HG03378 (cell line): ENCODE data around the gene SH3TC1.
A peak's percentile ranks its signal among the peaks of the same experiment; 100 is the strongest.

Source experiments
- ATAC-seq: cut with Tn5 transposase; IDR thresholded peaks from one replicate; pipeline ENCODE4 v1.9.1; 2021; ENCODE audit warnings: mild to moderate bottlenecking, moderate library complexity; ENCODE audit not compliant: unreplicated experiment

The SH3TC1 gene

DNA sequence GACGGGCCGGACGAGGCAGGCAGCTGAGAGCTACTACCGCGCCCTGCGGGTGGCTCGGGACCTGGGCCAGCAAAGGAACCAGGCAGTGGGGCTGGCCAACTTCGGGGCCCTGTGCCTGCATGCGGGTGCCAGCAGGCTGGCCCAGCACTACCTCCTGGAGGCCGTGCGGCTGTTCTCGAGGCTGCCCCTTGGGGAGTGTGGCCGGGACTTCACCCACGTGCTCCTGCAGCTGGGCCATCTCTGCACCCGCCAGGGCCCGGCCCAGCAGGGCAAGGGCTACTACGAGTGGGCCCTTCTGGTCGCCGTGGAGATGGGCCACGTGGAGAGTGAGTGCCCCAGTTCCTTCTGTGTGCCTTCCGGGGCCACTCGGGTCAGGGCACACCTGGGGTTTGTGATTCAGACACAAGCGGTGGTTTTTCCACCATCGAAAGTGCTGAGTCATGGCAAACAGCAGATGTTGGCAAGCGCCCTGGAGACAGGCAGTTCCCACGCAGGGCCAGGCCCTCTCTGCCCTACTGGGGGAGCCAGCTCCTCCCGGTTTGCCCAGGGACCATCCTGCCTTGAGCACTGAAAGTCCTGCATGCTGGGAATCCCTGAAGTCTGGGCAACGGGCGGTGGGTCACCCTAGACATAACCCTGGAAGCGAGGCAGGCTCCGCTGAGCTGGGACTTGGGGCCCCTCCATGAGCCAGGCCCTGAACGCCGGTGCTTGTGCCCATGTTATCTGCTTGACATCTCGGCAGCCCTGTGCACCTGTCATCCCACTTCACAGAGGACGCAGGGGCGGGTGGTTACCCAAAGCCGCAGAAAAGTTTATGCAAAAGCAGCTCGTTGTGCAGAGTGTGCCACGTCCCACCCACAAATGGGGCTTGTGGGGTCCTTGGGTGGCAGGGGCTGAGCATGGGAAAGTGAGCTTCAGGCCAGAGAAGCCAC, 29.5 kb downstream of the SH3TC1 start:
- peak; percentile 75 for ATAC-seq

DNA sequence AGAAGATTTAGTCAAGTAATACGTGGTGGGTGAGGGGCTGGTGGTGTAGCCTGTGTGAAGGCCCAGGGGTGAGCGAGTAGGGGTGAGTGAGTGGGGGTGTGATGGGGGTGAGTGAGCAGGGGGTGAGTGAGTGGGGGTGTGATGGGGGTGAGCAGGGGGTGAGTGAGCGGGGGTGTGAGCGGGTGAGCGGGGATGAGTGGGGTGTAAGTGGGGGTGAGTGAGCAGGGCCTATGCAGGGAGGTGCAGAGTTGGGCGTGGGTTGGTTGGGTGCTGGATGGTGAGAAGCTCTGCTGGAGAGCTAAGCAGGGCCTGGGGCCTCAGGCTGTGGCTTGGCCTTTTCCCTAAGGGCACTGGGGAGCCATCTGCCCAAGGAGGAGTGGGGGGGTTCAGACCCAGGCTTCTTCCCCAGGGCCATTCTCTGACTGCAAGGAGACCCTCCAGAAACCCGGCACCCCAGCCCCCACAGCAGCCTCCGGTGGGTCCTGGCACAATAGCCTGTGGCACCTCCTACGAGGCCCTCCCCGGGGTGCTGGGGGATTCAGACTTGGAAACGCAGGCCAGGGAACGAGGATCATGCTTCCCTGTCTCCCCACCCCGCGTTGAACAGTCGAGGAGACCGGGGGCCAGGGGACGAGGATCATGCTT, 30.4 kb downstream of the SH3TC1 start:
- no peak for ATAC-seq

DNA sequence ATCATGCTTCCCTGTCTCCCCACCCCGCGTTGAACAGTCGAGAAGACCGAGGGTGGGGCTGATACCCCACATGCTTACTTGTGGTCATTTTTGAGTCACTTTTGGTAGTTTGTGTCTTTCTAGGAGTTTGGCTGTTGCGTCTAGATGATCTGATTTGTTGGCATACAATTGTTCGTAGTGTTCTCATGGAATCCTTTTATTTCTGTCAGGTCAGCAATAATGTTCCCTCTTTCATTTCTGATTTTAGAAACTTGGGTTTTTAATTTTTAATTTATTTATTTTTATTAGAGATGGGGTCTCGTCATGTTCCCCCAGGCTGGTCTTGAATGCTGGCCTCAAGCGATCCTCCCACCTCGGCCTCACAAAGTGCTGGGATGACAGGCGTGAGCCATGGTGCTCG, 30.9 kb downstream of the SH3TC1 start:
- ATAC-seq: no peak

- no peak for ATAC-seq
These were observed 31.8 kb downstream of the SH3TC1 start for GRCh38 chr4:8230891-8231290.

GRCh38 chr4:8231551-8232049, 32.5 kb downstream of the SH3TC1 start:
- no peak for ATAC-seq

DNA sequence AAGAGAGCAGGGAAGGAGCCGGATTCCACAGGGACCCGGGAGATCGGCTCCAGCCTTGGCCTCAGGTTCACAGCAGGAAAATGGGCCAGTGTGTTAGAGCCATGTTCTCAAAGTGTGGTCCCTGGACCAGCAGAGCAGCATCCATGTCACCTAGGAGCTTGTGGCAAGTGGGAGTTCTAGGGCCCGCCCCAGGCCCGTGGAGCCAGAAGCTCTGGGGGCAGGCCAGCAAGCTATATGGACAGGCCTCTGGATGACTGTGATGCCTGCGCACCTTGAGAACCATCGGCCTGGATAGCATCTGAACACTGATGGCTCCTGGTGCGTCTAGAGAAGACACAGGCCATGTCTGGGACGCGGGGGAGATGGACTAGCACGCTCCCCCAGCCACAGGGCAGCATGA, 33.7 kb downstream of the SH3TC1 start:
- no peak for ATAC-seq

GRCh38 chr4:8233672-8234484, 34.8 kb downstream of the SH3TC1 start:
- no peak for ATAC-seq

DNA sequence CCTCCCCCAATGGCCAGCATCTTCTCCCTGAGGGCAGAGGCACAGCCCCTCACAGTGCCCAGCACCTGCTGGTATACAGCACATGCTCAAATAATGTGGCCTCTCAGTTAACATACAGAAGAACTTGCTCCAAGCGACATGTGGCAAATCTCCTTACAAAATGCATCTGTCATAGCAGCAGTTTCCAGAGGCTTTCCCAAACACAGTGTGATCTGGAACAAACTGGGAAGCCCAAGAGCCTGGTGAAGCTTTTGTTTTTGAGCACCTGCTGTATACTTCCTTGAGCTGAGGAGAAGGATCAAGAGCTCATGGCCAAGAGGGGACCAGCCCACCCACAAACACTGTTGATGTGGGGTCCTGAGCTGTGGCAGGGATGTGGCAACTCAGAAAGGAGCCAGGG, 35.6 kb downstream of the SH3TC1 start:
- ATAC-seq: no peak

GRCh38 chr4:8235224-8235623, 36.1 kb downstream of the SH3TC1 start:
- no peak for ATAC-seq

DNA sequence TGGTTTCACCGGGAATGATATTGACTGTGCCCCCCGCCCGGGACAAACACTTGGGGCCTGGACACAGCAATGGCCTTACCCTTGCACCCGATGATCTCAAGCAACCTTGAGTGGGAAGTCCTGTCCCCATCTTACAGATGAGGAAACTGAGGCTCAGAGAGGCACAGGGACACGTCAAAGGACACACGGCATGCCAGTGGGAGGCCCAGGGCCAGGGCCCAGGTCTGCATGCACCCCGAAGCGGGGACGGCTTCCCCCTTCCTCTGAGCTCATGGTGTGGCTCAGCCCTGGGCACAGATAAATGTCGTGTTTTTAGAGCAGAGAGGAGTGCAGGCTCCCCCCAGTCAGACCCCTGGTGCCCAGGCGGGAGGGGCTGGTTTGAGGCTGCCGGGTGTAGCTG, 36.6 kb downstream of the SH3TC1 start:
- no peak for ATAC-seq

GRCh38 chr4:8236106-8236919, 37.2 kb downstream of the SH3TC1 start:
- no peak for ATAC-seq

DNA sequence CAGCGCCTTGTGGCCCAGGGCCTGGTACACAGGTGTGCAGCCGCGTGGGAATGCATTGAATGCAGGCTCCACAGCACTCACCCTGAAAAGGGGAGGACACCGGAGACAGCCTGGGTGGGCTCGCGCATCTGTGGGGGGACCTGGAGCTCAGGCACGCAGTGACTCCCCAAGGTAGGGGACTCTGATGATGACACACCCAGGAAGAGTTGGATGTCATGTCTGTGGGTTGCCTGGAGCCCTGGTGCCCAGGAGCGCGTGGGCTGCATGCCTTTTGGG, 37.8 kb downstream of the SH3TC1 start:
- no peak for ATAC-seq

- no peak for ATAC-seq
These were observed 38.3 kb downstream of the SH3TC1 start for GRCh38 chr4:8237256-8237989.

DNA sequence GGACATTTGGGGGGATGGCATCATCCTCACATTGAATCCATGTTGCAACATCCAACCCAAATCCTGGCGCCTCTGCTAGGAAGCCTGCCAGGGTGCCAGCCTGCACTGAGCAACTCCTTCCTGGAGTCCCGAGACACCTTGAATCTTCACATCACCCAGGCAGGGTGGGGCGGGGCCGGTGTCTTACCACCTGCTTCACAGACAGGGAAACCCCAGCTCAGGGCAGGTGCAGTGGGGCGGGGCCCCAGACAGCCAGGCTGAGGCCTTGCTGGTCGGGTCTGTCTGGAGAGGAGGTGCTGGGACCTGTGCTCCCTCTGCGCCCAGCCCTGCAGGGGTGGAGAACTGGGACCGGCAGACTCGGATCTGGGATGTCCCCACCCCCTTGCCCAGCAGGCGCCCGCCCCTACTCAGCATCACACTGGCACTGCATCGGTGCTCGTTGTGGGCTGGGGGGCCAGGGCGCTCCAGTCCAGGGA, 39.0 kb downstream of the SH3TC1 start:
- no peak for ATAC-seq

DNA sequence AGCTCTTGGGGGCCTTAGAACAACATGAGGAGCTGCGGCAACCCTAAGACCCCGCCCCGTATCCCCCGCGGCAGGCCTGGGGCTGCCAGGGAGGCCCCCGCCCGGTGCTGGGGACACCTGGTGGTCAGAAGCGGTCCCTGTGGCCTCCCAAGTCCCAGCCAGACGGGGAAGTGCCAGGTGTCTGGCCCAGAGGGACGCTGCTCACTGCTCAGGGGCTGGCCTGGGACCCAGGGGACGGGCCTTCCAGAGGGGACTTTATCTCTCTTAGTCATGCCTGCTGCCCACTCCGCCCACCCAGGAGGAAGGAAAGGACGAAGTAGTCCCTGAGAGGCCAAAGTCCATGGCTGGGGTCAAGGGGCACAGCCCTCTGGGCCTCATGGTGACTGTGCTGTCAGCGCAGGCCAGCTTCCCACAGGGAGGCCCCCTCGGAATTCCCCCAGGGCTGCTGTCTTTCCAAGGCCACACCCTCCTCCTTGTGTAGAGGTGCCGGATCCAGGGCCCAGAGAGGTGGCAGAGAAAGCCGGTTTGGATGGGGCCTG, 39.5 kb downstream of the SH3TC1 start:
- no peak for ATAC-seq

- ATAC-seq: no peak
These were observed 40.1 kb downstream of the SH3TC1 start for GRCh38 chr4:8239226-8239625.

- no peak for ATAC-seq
These were observed 40.6 kb downstream of the SH3TC1 start for GRCh38 chr4:8239661-8240060.

GRCh38 chr4:8240211-8241041, 41.3 kb downstream of the SH3TC1 start:
- no peak for ATAC-seq
